Measurements from ENCODE around the gene BLOC1S5. TPM values are rescaled to one million over a fixed set of nuclear protein-coding genes. Genes with fewer than 3 reads are reported as not detected.
A peak's percentile ranks its signal among the peaks of the same experiment; 100 is the strongest.

BLOC1S5 gene
- total and polyA plus RNA-seq, 2 of the 13 experiments (the other 11 are each of a cell fraction or from before 2014, with no cell fraction given), result 10.5 to 41.5 TPM

GRCh38 chr6:7975764-7976146, 88.4 kb downstream of the BLOC1S5 start:
- ChIA-PET CTCF (ENCODE audit: low intra/inter-chr PET ratio, low total read pairs) (no interaction called here), POLR2A (interaction anchor here (1.2 to 2.1 kb wide), 3 partner anchors 16 to 127 kb away, joined by 3 to 7 read pairs (median 4); partner anchors contain the start of gene EEF1E1)
- peak overlapping the region; percentile 18 to 49 (median 44); a peak in 4 of 6 replicates for H3K4me3 ChIP-seq (replicated peaks in 1 of 3; ENCODE audit: insufficient read depth in 1 of 3, low read depth in 2 of 3, low read length in 3 of 3)
- TF ChIP-seq ZNF547 (CRISPR knock-in tag; IDR thresholded peaks at IDR 0.05) (no peak), ZFP82 (CRISPR knock-in tag; IDR thresholded peaks at IDR 0.05; ENCODE audit: borderline replicate concordance) (no peak), ZKSCAN5 (CRISPR knock-in tag; IDR thresholded peaks at IDR 0.05) (no peak), ZNF703 (CRISPR knock-in tag; IDR thresholded peaks at IDR 0.05; ENCODE audit: borderline replicate concordance) (no peak), ZNF644 (CRISPR knock-in tag; IDR thresholded peaks at IDR 0.05; ENCODE audit: low read depth) (no peak), ZBTB42 (CRISPR knock-in tag; IDR thresholded peaks at IDR 0.05) (no peak), PHF5A (CRISPR knock-in tag; IDR thresholded peaks at IDR 0.05; ENCODE audit: low read depth, unreplicated experiment) (no peak), ZNF839 (CRISPR knock-in tag; IDR thresholded peaks at IDR 0.05; ENCODE audit: borderline replicate concordance) (no peak), NFRKB (IDR thresholded peaks at IDR 0.05) (no peak), ATRX (CRISPR knock-in tag; IDR thresholded peaks at IDR 0.05; ENCODE audit: borderline replicate concordance) (no peak), KDM5A (IDR thresholded peaks at IDR 0.05; ENCODE audit: borderline replicate concordance, low read length) (no peak), SSRP1 (CRISPR knock-in tag; IDR thresholded peaks at IDR 0.05) (no peak), FOXJ3 (CRISPR knock-in tag; IDR thresholded peaks at IDR 0.05; ENCODE audit: borderline replicate concordance) (no peak), TBX3 (IDR thresholded peaks at IDR 0.05; ENCODE audit: borderline replicate concordance) (no peak), ATF4 (CRISPR knock-in tag; IDR thresholded peaks at IDR 0.05) (no peak), SOX13 (IDR thresholded peaks at IDR 0.05) (no peak), SOX13 (CRISPR knock-in tag; conservative IDR thresholded peaks at IDR 0.05 in 1 of 2, IDR thresholded peaks at IDR 0.05 in 1 of 2) (no peak), ZBTB8A (CRISPR knock-in tag; IDR thresholded peaks at IDR 0.05; ENCODE audit: borderline replicate concordance, low read depth) (no peak), NCOA1 (CRISPR knock-in tag; IDR thresholded peaks at IDR 0.05) (no peak), MED1 (CRISPR knock-in tag; IDR thresholded peaks at IDR 0.05) (no peak), PHB2 (IDR thresholded peaks at IDR 0.05; ENCODE audit: partially characterized antibody) (no peak), ZNF788 (CRISPR knock-in tag; IDR thresholded peaks at IDR 0.05; ENCODE audit: borderline replicate concordance) (peak; percentile 28; the same call in 1 of the 2 replicates), NCOR1 (IDR thresholded peaks at IDR 0.05; ENCODE audit: borderline replicate concordance, low read length) (no peak), ZNF207 (IDR thresholded peaks at IDR 0.05; ENCODE audit: borderline replicate concordance) (no peak), ZNF34 (CRISPR knock-in tag; IDR thresholded peaks at IDR 0.05; ENCODE audit: borderline replicate concordance) (peak; percentile 92; the same call in 1 of the 2 replicates), NR2F2 (IDR thresholded peaks at IDR 0.05; ENCODE audit: borderline replicate concordance, low read depth) (no peak), NFE2L1 (CRISPR knock-in tag; IDR thresholded peaks at IDR 0.05; ENCODE audit: borderline replicate concordance) (no peak)

More at GRCh38 chr6:7975764-7976146, 88.4 kb downstream of the BLOC1S5 start:
- H3K4me1 ChIP-seq (ENCODE audit: insufficient read depth, low read length), result peaks cover 36% of the 10 kb centered on the region
- no peak overlapping the region for H2AFZ ChIP-seq (ENCODE audit: low read length)
- H3K9ac ChIP-seq (ENCODE audit: insufficient read depth, low read depth, low read length), result peak overlapping the region; percentile 57
- H3K36me3 ChIP-seq (replicated peaks in 1 of 2; ENCODE audit: control insufficient read depth in 1 of 2, insufficient read depth in 2 of 2, low read length in 2 of 2), result no peaks in the 10 kb centered on the region
- H3K4me2 ChIP-seq (ENCODE audit: low read depth, low read length), result peak overlapping the region; percentile 77
- no peaks in the 10 kb centered on the region for H3K27me3 ChIP-seq (ENCODE audit: control insufficient read depth in 1 of 2, insufficient read depth in 2 of 2, low read length in 2 of 2)
- H3K79me2 ChIP-seq (ENCODE audit: insufficient read depth, low read length), result no peaks in the 10 kb centered on the region
- WGBS (ENCODE audit: low lambda C conversion rate), result 27% methylated on average over 8 of the region's 8 CpGs
- no peaks in the 10 kb centered on the region for H4K20me1 ChIP-seq (ENCODE audit: insufficient read depth, low read length)
- intact Hi-C loops (cut with micrococcal nuclease; ENCODE audit: unreplicated experiment), result loop anchor here (1.0 to 2.0 kb wide), 4 partner anchors 17 to 89 kb away; partner anchors contain the start of gene BLOC1S5
- ATAC-seq, result peak; percentile 69
- peak overlapping the region; percentile 73 for H3K27ac ChIP-seq (ENCODE audit: extremely low read length, insufficient read depth, low read length)
- H3K9me3 ChIP-seq (ENCODE audit: low read length), result no peaks in the 10 kb centered on the region
- peak; percentile 27 for DNase-seq (ENCODE audit: low spot score)
- no TSS peak for BruUV-seq (replicated peaks)
- in situ Hi-C loops (cut with HindIII; ENCODE audit: extremely low pct_ligation_motif_present, low pct_unique_long_range_greater_than_20kb), result no loop called here
- no peak for FAIRE-seq
